Thyroid gland (tissue), 4 donors: ENCODE measurements around the gene FAM78B. TPM values are rescaled to one million over a fixed set of nuclear protein-coding genes. Genes with fewer than 3 reads are reported as not detected.

Source experiments
- DNase-seq, 2 donors: peaks; one replicate each; pipeline ENCODE4 v3.0.0-alpha.2; 2019
- H3K27ac ChIP-seq, 3 donors: fragments of 200-600 bp; sonication (generic); 1 replicate in 2 of 3; 2 replicates in 1 of 3; pipeline ENCODE4 v1.5.1; 2016 to 2019; ENCODE audit warnings: mild to moderate bottlenecking in 1 of 3, moderate library complexity in 1 of 3
- H3K27me3 ChIP-seq: fragments of 200-600 bp; sonication (generic); one replicate; pipeline ENCODE4 v1.5.1; 2019
- H3K36me3 ChIP-seq, 2 donors: fragments of 200-600 bp; sonication (generic); one replicate each; pipeline ENCODE4 v1.5.1; 2016 to 2019
- H3K4me1 ChIP-seq, 2 donors: fragments of 200-600 bp; sonication (generic); one replicate each; pipeline ENCODE4 v1.5.1; 2017 to 2019
- H3K4me3 ChIP-seq, 3 donors: fragments of 200-600 bp; sonication (generic); replicated peaks in 1 of 3; 1 replicate in 2 of 3; 2 replicates in 1 of 3; pipeline ENCODE4 v1.5.1; 2016; ENCODE audit warnings: mild to moderate bottlenecking in 1 of 3
- H3K9me3 ChIP-seq: fragments of 200-600 bp; sonication (generic); one replicate; pipeline ENCODE4 v1.5.1; 2017
- CTCF ChIP-seq, 6 experiments: fragments of 200-600 bp in 3 of 6; fragments of 450-650 bp in 3 of 6; sonication (generic) in 3 of 6; IDR thresholded peaks; one replicate each; pipeline ENCODE4 v1.5.1; 2016 to 2019; ENCODE audit warnings: antibody characterized with exemption in 6 of 6, mild to moderate bottlenecking in 2 of 6, inconsistent platforms in 1 of 6, moderate library complexity in 1 of 6
- POLR2A ChIP-seq, 2 donors: fragments of 450-650 bp; IDR thresholded peaks; one replicate each; pipeline ENCODE4 v1.6.1; 2017; ENCODE audit warnings: antibody characterized with exemption in 2 of 2, mild to moderate bottlenecking in 2 of 2, moderate library complexity in 1 of 2
- WGBS, 2 donors: methylation state at CpG; one replicate each; pipeline ENCODE4 v1.1.5; 2017; 5-methylcytosine and 5-hydroxymethylcytosine counted together
- intact Hi-C: fragments of 100-400 bp; cut with DNase I; formaldehyde crosslinking; loops from one replicate; pipeline ENCODE4 v1.15.1; 2023
- total RNA-seq, 4 donors: library from RNA; depleted of rRNA; stranded (reverse); fragments of >200 nt; gene quantifications; one replicate each; pipeline ENCODE4 v1.2.3, GENCODE V29; 2016

FAM78B gene
- total RNA-seq, 4 donors from 2014 or later, result 3.3 to 4.7 (median 3.8) TPM

- intact Hi-C loops, result no loop called here
- H3K27ac ChIP-seq, result no peak overlapping the region
- TF ChIP-seq POLR2A (IDR thresholded peaks at IDR 0.05) (no peak), CTCF (IDR thresholded peaks at IDR 0.05) (no peak)
Observed at GRCh38 chr1:166166329-166166697, 488 bp downstream of the FAM78B start.

GRCh38 chr1:166165661-166166328 lies 1.0 kb downstream of the FAM78B start:
- H3K27me3 ChIP-seq, result no peaks in the 10 kb centered on the region
- no peak for TF ChIP-seq CTCF (IDR thresholded peaks at IDR 0.05)
- no peak for TF ChIP-seq POLR2A (IDR thresholded peaks at IDR 0.05)
- DNase-seq, result peak; percentile 39 to 40
- H3K36me3 ChIP-seq, result no peaks in the 10 kb centered on the region
- peak overlapping the region in 1 of 3 donors; percentile 60 for H3K4me3 ChIP-seq
- intact Hi-C loops, result no loop called here
- WGBS, 2 donors, result 1% methylated on average over 40 to 55 of the region's 61 CpGs
- no peak overlapping the region for H3K27ac ChIP-seq
- no peaks in the 10 kb centered on the region for H3K9me3 ChIP-seq
- peaks cover 0 to 19% of the 10 kb centered on the region in 2 donors for H3K4me1 ChIP-seq

More at GRCh38 chr1:166166329-166166697, 488 bp downstream of the FAM78B start:
- H3K4me3 ChIP-seq, result peak overlapping the region in 2 of 3 donors; percentile 60 to 62
- no peaks in the 10 kb centered on the region for H3K27me3 ChIP-seq
- DNase-seq, result no peak
- peaks cover 0 to 19% of the 10 kb centered on the region in 2 donors for H3K4me1 ChIP-seq
- H3K9me3 ChIP-seq, result no peaks in the 10 kb centered on the region
- 0% methylated on average over 2 of the region's 50 CpGs; no CpG with 5 or more reads in 1 of the 2 donors for WGBS, 2 donors
- H3K36me3 ChIP-seq, result no peaks in the 10 kb centered on the region

- H3K36me3 ChIP-seq, result no peaks in the 10 kb centered on the region
- H3K9me3 ChIP-seq, result no peaks in the 10 kb centered on the region
- DNase-seq, result peak; percentile 30 to 33
- peak overlapping the region in 1 of 3 donors; percentile 60 for H3K4me3 ChIP-seq
- no peak overlapping the region for H3K27ac ChIP-seq
- 1% methylated on average over 24 to 42 of the region's 56 CpGs for WGBS, 2 donors
- TF ChIP-seq CTCF (IDR thresholded peaks at IDR 0.05) (peak in 1 of 6 experiments; percentile 33), POLR2A (IDR thresholded peaks at IDR 0.05) (no peak)
- H3K4me1 ChIP-seq, result peaks cover 0 to 19% of the 10 kb centered on the region in 2 donors
- intact Hi-C loops, result no loop called here
- H3K27me3 ChIP-seq, result no peaks in the 10 kb centered on the region
Observed at GRCh38 chr1:166164995-166165660, 1.7 kb downstream of the FAM78B start.

GRCh38 chr1:166164646-166164994 lies 2.2 kb downstream of the FAM78B start:
- Histone ChIP-seq H3K27ac (no peak overlapping the region), H3K27me3 (no peaks in the 10 kb centered on the region), H3K4me1 (peaks cover 0 to 19% of the 10 kb centered on the region in 2 donors), H3K4me3 (no peak overlapping the region), H3K36me3 (no peaks in the 10 kb centered on the region), H3K9me3 (no peaks in the 10 kb centered on the region)
- intact Hi-C loops, result no loop called here
- TF ChIP-seq CTCF (IDR thresholded peaks at IDR 0.05) (no peak), POLR2A (IDR thresholded peaks at IDR 0.05) (no peak)
- WGBS, 2 donors, result 21 to 23% methylated on average over 5 of the region's 5 CpGs
- no peak for DNase-seq

GRCh38 chr1:166159656-166160055 lies 7.1 kb downstream of the FAM78B start:
- Histone ChIP-seq H3K27ac (no peak overlapping the region), H3K4me1 (no peaks in the 10 kb centered on the region), H3K4me3 (no peak overlapping the region), H3K36me3 (no peaks in the 10 kb centered on the region), H3K9me3 (no peaks in the 10 kb centered on the region), H3K27me3 (no peaks in the 10 kb centered on the region)
- WGBS, 2 donors, result 35 to 57% methylated on average over 1 of the region's 1 CpG
- DNase-seq, result no peak
- TF ChIP-seq POLR2A (IDR thresholded peaks at IDR 0.05) (no peak), CTCF (IDR thresholded peaks at IDR 0.05) (no peak)
- intact Hi-C loops, result no loop called here
